ENCODE data around the gene FUT1. TPM values are rescaled to one million over a fixed set of nuclear protein-coding genes. Genes with fewer than 3 reads are reported as not detected.

The FUT1 gene
- total RNA-seq, 4 donors from 2014 or later: 0.83 to 2.5 (median 2.1) TPM

DNA sequence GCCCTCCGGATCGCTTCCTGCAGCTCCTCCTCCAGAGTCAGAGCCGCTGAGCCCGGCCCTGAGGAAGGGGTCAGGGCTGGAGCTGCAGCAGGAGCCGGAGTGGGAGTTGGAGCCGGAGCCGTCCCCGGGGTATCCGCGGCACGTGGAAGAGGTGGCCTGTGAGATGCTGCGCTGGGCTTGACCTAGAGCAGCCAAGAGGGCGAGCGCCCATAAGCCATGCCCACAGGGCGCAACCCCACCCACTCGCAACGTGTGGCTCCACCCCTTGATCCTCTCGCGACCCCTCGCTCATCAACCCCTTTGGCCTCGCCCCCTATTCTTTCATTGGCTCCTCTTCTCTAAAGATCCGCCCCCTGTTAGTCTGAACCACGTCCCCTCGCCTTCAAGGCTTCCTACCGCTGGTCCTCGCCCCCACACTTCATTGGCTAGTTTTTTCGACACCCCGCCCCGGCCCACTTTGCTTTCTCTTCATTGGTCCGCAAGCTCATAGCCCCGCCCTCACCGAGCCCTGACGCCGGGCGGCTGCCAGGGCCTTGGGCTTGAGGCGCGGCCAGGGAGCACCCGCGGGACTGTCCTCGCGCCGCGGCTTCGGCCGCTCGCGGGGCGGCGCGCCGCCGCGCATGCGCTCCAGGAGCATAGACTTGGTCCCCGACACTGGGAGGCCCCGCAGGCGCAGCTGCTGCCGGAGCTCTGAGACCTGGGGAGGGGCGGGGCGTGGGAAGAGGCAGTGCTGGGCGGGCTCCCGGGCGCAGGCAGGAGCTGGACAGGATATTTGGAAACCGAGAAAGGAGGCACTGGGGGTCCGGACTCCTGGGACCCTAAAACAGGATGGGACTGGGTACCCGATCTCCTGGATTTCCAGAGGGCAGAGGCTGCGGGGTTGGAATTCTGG, 38.3 kb downstream of the FUT1 start:
- TF ChIP-seq, protein P1, sequence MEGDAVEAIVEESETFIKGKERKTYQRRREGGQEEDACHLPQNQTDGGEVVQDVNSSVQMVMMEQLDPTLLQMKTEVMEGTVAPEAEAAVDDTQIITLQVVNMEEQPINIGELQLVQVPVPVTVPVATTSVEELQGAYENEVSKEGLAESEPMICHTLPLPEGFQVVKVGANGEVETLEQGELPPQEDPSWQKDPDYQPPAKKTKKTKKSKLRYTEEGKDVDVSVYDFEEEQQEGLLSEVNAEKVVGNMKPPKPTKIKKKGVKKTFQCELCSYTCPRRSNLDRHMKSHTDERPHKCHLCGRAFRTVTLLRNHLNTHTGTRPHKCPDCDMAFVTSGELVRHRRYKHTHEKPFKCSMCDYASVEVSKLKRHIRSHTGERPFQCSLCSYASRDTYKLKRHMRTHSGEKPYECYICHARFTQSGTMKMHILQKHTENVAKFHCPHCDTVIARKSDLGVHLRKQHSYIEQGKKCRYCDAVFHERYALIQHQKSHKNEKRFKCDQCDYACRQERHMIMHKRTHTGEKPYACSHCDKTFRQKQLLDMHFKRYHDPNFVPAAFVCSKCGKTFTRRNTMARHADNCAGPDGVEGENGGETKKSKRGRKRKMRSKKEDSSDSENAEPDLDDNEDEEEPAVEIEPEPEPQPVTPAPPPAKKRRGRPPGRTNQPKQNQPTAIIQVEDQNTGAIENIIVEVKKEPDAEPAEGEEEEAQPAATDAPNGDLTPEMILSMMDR (IDR thresholded peaks at IDR 0.05): peak in 1 of 3 experiments; percentile 42
- peak; percentile 59 to 74 for TF ChIP-seq POLR2AphosphoS5 (IDR thresholded peaks at IDR 0.05)
- TF ChIP-seq EP300 (IDR thresholded peaks at IDR 0.05): no peak
- TF ChIP-seq POLR2A (IDR thresholded peaks at IDR 0.05; ENCODE audit: low read depth): no peak

DNA sequence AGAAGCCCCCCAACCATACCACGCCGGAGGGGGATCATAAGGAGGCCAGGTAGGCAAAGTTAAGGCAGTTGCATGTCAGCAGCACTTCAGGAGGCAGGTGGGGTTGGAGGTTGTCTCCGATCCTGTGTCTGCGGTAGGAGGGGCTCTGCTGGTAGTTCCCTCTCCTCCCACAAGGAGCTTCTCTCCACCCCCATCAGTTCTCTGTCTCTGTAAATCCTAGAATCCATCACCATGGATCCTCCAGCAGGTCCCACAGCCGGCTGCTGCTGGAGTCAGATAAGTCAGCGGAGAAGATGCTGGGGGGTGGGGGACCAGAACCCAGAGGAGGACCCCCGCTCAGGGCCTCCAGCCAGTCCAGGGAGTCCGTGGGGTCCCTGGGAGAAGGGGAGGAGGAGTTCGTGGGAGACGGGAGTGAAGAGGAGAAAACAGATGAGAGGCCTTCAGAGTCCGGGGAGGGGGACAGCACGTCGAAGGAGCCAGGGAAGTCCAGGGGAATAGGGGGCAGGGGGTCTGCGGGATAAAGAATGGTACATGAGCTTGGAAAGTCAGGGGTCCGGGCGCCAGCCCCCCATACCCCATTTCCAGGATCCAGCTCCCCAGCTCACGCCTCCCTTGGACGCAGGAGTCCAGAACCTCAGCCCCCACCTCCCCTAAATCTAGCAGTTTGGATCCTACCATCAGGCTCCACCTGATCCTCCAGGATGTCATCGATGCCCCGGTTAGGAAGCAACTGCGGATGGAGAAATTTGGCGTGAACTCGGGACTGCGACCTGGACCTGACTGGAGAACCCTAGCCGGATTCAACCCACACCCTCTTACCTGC, 39.2 kb downstream of the FUT1 start:
- no peak for DNase-seq (ENCODE audit: extremely low spot score)
- H3K9me3 ChIP-seq: peaks cover 0 to 4% (median 2%) of the 10 kb centered on the region in 4 donors
- intact Hi-C loops (cut with DNase I): loop anchor here (5.0 kb wide), 1 partner anchor 36 kb away; no protein-coding TSS in a partner anchor
- no peak for TF ChIP-seq EP300 (IDR thresholded peaks at IDR 0.05)
- TF ChIP-seq, protein P1 (IDR thresholded peaks at IDR 0.05): peak in 1 of 3 experiments; percentile 31
- peak overlapping the region; percentile 83 to 90 (median 88) for H3K27ac ChIP-seq (replicated peaks in 1 of 4)
- H3K4me3 ChIP-seq: peak overlapping the region; percentile 63 to 68 (median 65)
- no peaks in the 10 kb centered on the region for H3K27me3 ChIP-seq
- no peaks in the 10 kb centered on the region for H3K36me3 ChIP-seq
- H3K4me1 ChIP-seq: peaks cover 38 to 49% (median 46%) of the 10 kb centered on the region in 4 donors
- 16% methylated on average over 19 of the region's 25 CpGs for WGBS

More for the DNA sequence above, 38.3 kb downstream of the FUT1 start:
- WGBS: 2% methylated on average over 38 of the region's 67 CpGs
- Histone ChIP-seq H3K27ac (replicated peaks in 1 of 4) (peak overlapping the region; percentile 88 to 90 (median 88)), H3K4me3 (peak overlapping the region; percentile 63 to 68 (median 65)), H3K27me3 (no peaks in the 10 kb centered on the region), H3K36me3 (no peaks in the 10 kb centered on the region), H3K4me1 (peaks cover 46 to 57% (median 55%) of the 10 kb centered on the region in 4 donors), H3K9me3 (peaks cover 0 to 4% (median 2%) of the 10 kb centered on the region in 4 donors)
- intact Hi-C loops (cut with DNase I): loop anchor here (5.0 kb wide), 1 partner anchor 37 kb away; no protein-coding TSS in a partner anchor
- DNase-seq (ENCODE audit: extremely low spot score): peak; percentile 100

DNA sequence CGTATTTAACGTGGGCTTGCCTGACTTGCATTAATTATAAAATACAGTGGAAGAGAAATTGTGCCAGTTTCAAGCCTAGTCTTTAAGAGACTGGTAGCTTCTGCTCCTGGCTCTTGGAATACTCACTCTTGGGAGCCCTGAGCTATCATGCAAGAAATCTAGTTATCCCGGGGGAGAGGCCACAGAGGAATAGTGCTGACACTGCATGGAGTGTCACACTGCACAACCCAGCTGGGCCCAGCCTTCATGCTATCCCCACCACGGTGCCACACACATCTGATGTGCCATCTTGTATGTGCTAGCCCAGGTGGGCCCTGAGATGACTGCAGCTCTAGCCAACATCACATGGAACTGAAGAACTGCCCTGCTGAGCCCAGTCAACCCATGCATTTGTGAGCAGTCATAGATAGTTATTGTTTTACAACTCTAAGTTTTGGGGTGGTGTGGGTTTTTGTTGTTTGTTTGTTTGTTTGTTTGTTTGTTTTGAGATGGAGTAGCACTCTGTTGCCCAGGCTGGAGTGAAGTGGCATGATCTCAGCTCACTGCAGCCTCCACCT, 41.3 kb downstream of the FUT1 start:
- Histone ChIP-seq H3K9me3 (peaks cover 0 to 4% (median 2%) of the 10 kb centered on the region in 4 donors), H3K27ac (replicated peaks in 1 of 4) (no peak overlapping the region), H3K36me3 (peaks cover 0 to 10% (median 0%) of the 10 kb centered on the region in 4 donors), H3K27me3 (no peaks in the 10 kb centered on the region), H3K4me1 (peaks cover 26 to 34% (median 30%) of the 10 kb centered on the region in 4 donors), H3K4me3 (no peak overlapping the region)
- DNase-seq (ENCODE audit: extremely low spot score): no peak
- 89% methylated on average over 4 of the region's 4 CpGs for WGBS
- TF ChIP-seq, protein P1 (IDR thresholded peaks at IDR 0.05): no peak
- TF ChIP-seq EP300 (IDR thresholded peaks at IDR 0.05) (no peak), POLR2A (IDR thresholded peaks at IDR 0.05; ENCODE audit: low read depth) (no peak), POLR2AphosphoS5 (IDR thresholded peaks at IDR 0.05) (no peak)
- intact Hi-C loops (cut with DNase I): loop anchor here (5.0 kb wide), 1 partner anchor 34 kb away; no protein-coding TSS in a partner anchor

DNA sequence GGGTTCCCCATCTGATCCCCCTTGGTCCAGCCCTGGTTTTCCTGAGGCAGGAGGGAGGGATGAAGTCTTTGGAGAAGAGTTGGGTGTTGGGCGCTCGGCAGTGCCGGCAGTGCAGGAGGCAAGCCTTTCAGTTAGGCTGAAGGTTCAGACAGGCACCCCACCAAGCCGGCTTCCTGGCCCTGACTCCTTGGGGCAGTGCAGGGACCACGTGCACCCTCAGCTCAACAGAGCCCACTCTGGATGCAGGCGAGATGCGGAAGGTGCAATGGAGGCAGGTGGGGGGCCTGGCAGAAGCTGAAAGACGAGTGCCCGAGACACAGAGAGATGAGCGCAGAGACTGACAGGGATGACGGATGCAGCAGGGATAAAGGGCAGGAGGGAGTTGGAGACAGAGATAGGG, 44.0 kb downstream of the FUT1 start:
- DNase-seq (ENCODE audit: extremely low spot score): no peak
- Histone ChIP-seq H3K36me3 (peaks cover 0 to 18% (median 2%) of the 10 kb centered on the region in 4 donors), H3K9me3 (peaks cover 0 to 4% (median 2%) of the 10 kb centered on the region in 4 donors), H3K4me1 (peaks cover 7 to 12% (median 9%) of the 10 kb centered on the region in 4 donors), H3K27me3 (no peaks in the 10 kb centered on the region), H3K27ac (replicated peaks in 1 of 4) (no peak overlapping the region), H3K4me3 (no peak overlapping the region)
- WGBS: 70% methylated on average over 10 of the region's 11 CpGs
- intact Hi-C loops (cut with DNase I): no loop called here
- TF ChIP-seq POLR2A (IDR thresholded peaks at IDR 0.05; ENCODE audit: low read depth) (no peak), POLR2AphosphoS5 (IDR thresholded peaks at IDR 0.05) (no peak), EP300 (IDR thresholded peaks at IDR 0.05) (no peak)
- TF ChIP-seq, protein P1 (IDR thresholded peaks at IDR 0.05): no peak
